Measurements from ENCODE around the gene FKBP1A.

- TF ChIP-seq, protein P1, sequence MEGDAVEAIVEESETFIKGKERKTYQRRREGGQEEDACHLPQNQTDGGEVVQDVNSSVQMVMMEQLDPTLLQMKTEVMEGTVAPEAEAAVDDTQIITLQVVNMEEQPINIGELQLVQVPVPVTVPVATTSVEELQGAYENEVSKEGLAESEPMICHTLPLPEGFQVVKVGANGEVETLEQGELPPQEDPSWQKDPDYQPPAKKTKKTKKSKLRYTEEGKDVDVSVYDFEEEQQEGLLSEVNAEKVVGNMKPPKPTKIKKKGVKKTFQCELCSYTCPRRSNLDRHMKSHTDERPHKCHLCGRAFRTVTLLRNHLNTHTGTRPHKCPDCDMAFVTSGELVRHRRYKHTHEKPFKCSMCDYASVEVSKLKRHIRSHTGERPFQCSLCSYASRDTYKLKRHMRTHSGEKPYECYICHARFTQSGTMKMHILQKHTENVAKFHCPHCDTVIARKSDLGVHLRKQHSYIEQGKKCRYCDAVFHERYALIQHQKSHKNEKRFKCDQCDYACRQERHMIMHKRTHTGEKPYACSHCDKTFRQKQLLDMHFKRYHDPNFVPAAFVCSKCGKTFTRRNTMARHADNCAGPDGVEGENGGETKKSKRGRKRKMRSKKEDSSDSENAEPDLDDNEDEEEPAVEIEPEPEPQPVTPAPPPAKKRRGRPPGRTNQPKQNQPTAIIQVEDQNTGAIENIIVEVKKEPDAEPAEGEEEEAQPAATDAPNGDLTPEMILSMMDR (IDR thresholded peaks at IDR 0.05): no peak
- no peak for TF ChIP-seq POLR2A (IDR thresholded peaks at IDR 0.05)
Measured at GRCh38 chr20:1440024-1440423, 47.2 kb upstream of the FKBP1A start.
